K562 (cell line): ENCODE measurements around the gene MRAP2. TPM values are rescaled to one million over a fixed set of nuclear protein-coding genes. Genes with fewer than 3 reads are reported as not detected.

ENCODE experiments used
- MTF1 ChIP-seq: fragments of 250-450 bp; sonication (Bioruptor Pico); IDR thresholded peaks from 2 replicates; pipeline ENCODE4 v1.9.0; 2021; ENCODE audit warnings: moderate library complexity, mild to moderate bottlenecking, inconsistent platforms, borderline replicate concordance
- PTRF ChIP-seq: fragments of 450-650 bp; IDR thresholded peaks from 2 replicates; pipeline ENCODE4 v1.6.1; 2016; ENCODE audit warnings: mild to moderate bottlenecking, missing genetic modification characterization, missing compliant biosample characterization
- RBM15 ChIP-seq: fragments of 200-400 bp; formaldehyde crosslinking; IDR thresholded peaks from 2 replicates; pipeline ENCODE4 v1.6.1; 2018; ENCODE audit warnings: mild to moderate bottlenecking, low read length, moderate library complexity; ENCODE audit not compliant: insufficient read depth
- SPI1 ChIP-seq: IDR thresholded peaks from 2 replicates; pipeline ENCODE4 v1.6.1; 2011; ENCODE audit warnings: low read depth, low read length, control low read depth, borderline replicate concordance
- TOE1 ChIP-seq, 2 experiments: fragments of 450-650 bp in 1 of 2; sonication (generic) in 1 of 2; formaldehyde crosslinking in 1 of 2; IDR thresholded peaks; 2 replicates each; pipeline versions ENCODE4 v1.7.1 to v1.8.0; 2016 to 2022; ENCODE audit warnings: borderline replicate concordance in 2 of 2, mild to moderate bottlenecking in 2 of 2, antibody characterized with exemption in 1 of 2, inconsistent platforms in 1 of 2, low read depth in 1 of 2, missing genetic modification reagents in 1 of 2, moderate library complexity in 1 of 2
- ZNF165 ChIP-seq: fragments of 250-450 bp; sonication (Bioruptor Pico); IDR thresholded peaks from 2 replicates; pipeline ENCODE4 v1.4.0; 2020; ENCODE audit warnings: borderline replicate concordance
- ZNF778 ChIP-seq: fragments of 450-650 bp; formaldehyde crosslinking; IDR thresholded peaks from 2 replicates; pipeline ENCODE4 v1.4.0; 2020; ENCODE audit warnings: mild to moderate bottlenecking, moderate library complexity
- ZSCAN29 ChIP-seq: fragments of 450-650 bp; IDR thresholded peaks from 2 replicates; pipeline ENCODE4 v1.6.1; 2017
- polyA plus RNA-seq, 8 experiments: library from polyadenylated mRNA; depleted of rRNA in 4 of 8; stranded (reverse) in 5 of 8; unstranded in 3 of 8; fragments of >200 nt; fragmentation: Nextera tagmentation in 2 of 8; fragmentation: Illumina TruSeq in 1 of 8; extraction: Ambion mirVana in 2 of 8; extraction: Trizol in 1 of 8; gene quantifications; 2 replicates each; pipeline versions ENCODE4 v1.2.1 to v1.2.3, GENCODE V29; 2011 to 2014; ENCODE audit warnings: inconsistent platforms in 1 of 8, missing spikeins in 1 of 8
- total RNA-seq, 7 experiments: library from RNA; depleted of rRNA in 6 of 7; stranded (reverse); fragments of >200 nt in 6 of 7; fragmentation: Illumina TruSeq in 2 of 7; extraction: Trizol in 2 of 7; gene quantifications; 2 replicates each; pipeline versions ENCODE4 v1.2.1 to v1.2.3, GENCODE V29; 2011 to 2021; ENCODE audit warnings: low replicate concordance in 1 of 7
- TF ChIP-seq, protein P1 (sequence below): conservative IDR thresholded peaks from 2 replicates; pipeline ENCODE4 v1.6.1; 2011; ENCODE audit warnings: low read depth, mild to moderate bottlenecking, low read length; ENCODE audit not compliant: control insufficient read depth
- TF ChIP-seq, protein P2 (sequence below): fragments of 450-650 bp; formaldehyde crosslinking; IDR thresholded peaks from 2 replicates; pipeline ENCODE4 v1.4.0; 2022; ENCODE audit warnings: missing genetic modification characterization

The MRAP2 gene
- total and polyA plus RNA-seq, 9 of the 15 experiments (the other 6 are each of a cell fraction or from before 2014, with no cell fraction given): 5.9 to 38.9 (median 9.3) TPM

DNA sequence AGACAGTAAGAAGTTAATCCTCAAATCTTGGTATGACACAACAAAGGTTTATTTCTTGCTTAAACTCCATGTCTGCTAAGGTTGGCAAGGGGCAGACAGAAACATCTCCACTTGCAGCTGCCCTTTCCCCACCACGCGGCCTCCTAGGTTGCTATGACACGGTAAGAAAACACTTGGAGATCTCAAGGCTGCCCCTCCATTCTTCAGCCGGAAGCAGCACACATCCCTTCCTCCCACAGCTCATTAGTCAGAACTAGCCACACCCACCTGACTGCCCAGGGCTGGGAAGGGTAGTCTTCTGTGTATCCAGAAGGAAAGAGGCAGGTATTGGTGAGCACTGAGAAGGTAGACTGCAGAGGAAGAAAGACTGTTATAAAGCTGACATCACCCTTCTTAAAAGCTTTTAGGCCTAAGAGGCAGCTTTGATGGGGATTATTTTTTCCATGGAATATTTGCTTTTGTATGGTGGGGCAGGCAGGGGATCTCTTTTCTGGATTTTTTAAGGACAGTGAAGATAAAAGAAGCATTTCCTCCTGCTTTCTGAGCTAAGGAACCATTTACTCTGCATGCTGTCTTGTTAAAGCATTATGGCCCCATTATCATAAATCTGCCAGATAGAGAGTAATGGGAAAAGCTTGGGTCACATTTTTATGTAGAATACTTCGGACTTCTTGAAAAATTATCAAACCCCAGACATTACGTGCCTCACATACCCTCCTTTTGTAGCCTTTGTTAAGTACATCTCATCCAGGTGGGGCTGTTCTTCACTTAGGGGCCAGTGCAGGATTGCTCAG, 41.6 kb downstream of the MRAP2 start (continued):
- no peak for TF ChIP-seq TOE1 (IDR thresholded peaks at IDR 0.05; ENCODE audit: borderline replicate concordance)
- TF ChIP-seq TOE1 (CRISPR knock-in tag; IDR thresholded peaks at IDR 0.05; ENCODE audit: borderline replicate concordance, low read depth): no peak
- TF ChIP-seq, protein P1, sequence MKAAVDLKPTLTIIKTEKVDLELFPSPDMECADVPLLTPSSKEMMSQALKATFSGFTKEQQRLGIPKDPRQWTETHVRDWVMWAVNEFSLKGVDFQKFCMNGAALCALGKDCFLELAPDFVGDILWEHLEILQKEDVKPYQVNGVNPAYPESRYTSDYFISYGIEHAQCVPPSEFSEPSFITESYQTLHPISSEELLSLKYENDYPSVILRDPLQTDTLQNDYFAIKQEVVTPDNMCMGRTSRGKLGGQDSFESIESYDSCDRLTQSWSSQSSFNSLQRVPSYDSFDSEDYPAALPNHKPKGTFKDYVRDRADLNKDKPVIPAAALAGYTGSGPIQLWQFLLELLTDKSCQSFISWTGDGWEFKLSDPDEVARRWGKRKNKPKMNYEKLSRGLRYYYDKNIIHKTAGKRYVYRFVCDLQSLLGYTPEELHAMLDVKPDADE: no peak
- TF ChIP-seq MTF1 (CRISPR knock-in tag): no peak
- no peak for TF ChIP-seq PTRF
- no peak for TF ChIP-seq RBM15
- TF ChIP-seq ZSCAN29: no peak
- TF ChIP-seq, protein P2, sequence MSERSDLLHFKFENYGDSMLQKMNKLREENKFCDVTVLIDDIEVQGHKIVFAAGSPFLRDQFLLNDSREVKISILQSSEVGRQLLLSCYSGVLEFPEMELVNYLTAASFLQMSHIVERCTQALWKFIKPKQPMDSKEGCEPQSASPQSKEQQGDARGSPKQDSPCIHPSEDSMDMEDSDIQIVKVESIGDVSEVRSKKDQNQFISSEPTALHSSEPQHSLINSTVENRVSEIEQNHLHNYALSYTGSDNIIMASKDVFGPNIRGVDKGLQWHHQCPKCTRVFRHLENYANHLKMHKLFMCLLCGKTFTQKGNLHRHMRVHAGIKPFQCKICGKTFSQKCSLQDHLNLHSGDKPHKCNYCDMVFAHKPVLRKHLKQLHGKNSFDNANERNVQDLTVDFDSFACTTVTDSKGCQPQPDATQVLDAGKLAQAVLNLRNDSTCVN (CRISPR knock-in tag): no peak
- TF ChIP-seq SPI1: no peak
- TF ChIP-seq ZNF778 (CRISPR knock-in tag): no peak
- TF ChIP-seq ZNF165 (CRISPR knock-in tag): no peak
- TF ChIP-seq, all 486 proteins: peak for 30
